ENCODE data around the gene SEMA5B.

DNA sequence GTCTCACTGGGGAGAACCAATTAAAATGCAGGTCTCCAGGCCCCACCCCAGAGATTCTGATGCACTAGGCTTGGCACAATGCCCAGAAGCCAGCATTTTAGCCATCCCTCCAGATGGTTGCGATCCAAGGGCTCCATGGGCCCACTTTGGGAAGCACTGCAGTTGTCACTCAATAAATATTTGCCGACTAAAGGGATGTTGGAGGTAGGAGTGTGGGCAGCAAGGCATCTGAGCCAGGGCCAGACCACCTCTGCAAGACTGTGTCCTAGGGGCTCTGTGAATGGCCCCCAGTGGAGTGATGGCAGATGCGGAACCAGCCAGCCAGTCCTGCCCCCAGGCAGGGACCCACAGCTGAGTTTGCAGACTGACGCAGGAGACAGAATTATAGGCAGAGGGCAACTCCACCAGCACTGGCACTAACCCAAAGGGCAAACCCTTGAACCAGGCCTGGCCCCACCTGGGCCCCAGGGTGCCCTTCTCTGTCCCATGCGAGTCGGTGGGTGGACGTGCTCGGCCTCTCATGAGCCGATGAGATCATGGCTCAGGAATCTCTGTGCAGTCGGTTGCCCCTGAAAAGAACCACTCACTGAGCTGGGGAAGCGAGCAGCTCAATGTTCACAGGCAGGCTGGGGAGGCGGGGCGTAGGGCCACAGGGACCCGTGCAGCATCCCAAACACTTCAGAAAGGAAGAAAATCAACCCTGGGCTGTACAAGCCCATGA, 49.7 kb downstream of the SEMA5B start:
- TF ChIP-seq TAF1 (IDR thresholded peaks at IDR 0.05; ENCODE audit: borderline replicate concordance, low read depth, low read length) (no peak), GATA2 (CRISPR knock-in tag; IDR thresholded peaks at IDR 0.05) (peak; percentile 48; the same call in 1 of the 2 replicates), RFX5 (IDR thresholded peaks at IDR 0.05; ENCODE audit: low read length) (0 out of 2 replicates have a peak, but pooled peaks have one; percentile 55), SMC3 (IDR thresholded peaks at IDR 0.05; ENCODE audit: low read depth, low read length) (no peak), RAD21 (IDR thresholded peaks at IDR 0.05; ENCODE audit: low read length) (no peak), EP300 (IDR thresholded peaks at IDR 0.05; ENCODE audit: borderline replicate concordance in 1 of 2, low read depth in 1 of 2, low read length in 1 of 2) (peak; percentile 48 to 50; a peak in 2 of 4 replicates)
- TF ChIP-seq, protein P1, sequence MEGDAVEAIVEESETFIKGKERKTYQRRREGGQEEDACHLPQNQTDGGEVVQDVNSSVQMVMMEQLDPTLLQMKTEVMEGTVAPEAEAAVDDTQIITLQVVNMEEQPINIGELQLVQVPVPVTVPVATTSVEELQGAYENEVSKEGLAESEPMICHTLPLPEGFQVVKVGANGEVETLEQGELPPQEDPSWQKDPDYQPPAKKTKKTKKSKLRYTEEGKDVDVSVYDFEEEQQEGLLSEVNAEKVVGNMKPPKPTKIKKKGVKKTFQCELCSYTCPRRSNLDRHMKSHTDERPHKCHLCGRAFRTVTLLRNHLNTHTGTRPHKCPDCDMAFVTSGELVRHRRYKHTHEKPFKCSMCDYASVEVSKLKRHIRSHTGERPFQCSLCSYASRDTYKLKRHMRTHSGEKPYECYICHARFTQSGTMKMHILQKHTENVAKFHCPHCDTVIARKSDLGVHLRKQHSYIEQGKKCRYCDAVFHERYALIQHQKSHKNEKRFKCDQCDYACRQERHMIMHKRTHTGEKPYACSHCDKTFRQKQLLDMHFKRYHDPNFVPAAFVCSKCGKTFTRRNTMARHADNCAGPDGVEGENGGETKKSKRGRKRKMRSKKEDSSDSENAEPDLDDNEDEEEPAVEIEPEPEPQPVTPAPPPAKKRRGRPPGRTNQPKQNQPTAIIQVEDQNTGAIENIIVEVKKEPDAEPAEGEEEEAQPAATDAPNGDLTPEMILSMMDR (IDR thresholded peaks at IDR 0.05) = no peak
